ENCODE data around the gene SLAMF1.
"Not testable (repeated sequence)": the region's sequence is repeated elsewhere in the genome, so short reads cannot be mapped to it uniquely, and the experiment has no call there.

DNA sequence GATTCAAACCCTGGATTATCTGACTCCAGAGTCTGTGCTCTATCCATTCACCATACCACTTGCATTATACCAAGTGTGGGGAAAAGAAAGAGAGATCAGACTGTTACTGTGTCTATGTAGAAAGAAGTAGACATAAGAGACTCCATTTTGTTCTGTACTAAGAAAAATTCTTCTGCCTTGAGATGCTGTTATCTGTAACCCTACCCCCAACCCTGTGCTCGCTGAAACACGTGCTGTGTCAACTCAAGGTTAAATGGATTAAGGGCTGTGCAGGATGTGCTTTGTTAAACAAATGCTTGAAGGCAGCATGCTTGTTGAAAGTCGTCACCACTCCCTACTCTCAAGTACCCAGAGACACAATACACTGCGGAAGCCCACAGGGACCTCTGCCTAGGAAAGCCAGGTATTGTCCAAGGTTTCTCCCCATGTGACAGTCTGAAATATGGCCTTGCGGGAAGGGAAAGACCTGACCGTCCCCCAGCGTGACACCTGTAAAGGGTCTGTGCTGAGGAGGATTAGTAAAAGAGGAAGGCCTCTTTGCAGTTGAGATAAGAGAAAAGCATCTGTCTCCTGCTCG lies 5.3 kb upstream of the SLAMF1 start:
- TF ChIP-seq SUZ12 (IDR thresholded peaks at IDR 0.05; ENCODE audit: extremely low read depth, insufficient read depth, insufficient read length); YY1 (IDR thresholded peaks at IDR 0.05; ENCODE audit: insufficient read depth, insufficient read length); ZNF274 (IDR thresholded peaks at IDR 0.05; ENCODE audit: low read depth, low read length): not testable (repeated sequence)

All from NT2/D1 (cell line).